Nephron progenitor cell (in vitro differentiated cells): ENCODE measurements around the gene UACA.

ENCODE experiments used
- DNase-seq: peaks from one replicate; pipeline ENCODE4 v3.0.0; 2021
- H3K27ac Mint-ChIP-seq: 2 replicates; pipeline ENCODE4 v1.8.0; 2021; ENCODE audit warnings: mild to moderate bottlenecking, moderate library complexity, mixed read lengths
- H3K27me3 Mint-ChIP-seq: 2 replicates; pipeline ENCODE4 v1.8.0; 2021; ENCODE audit warnings: mild to moderate bottlenecking, low read depth, mixed read lengths; ENCODE audit not compliant: poor library complexity
- H3K36me3 Mint-ChIP-seq: 2 replicates; pipeline ENCODE4 v1.8.0; 2021; ENCODE audit warnings: low read depth, mixed read lengths
- H3K4me1 Mint-ChIP-seq: 2 replicates; pipeline ENCODE4 v1.8.0; 2021; ENCODE audit warnings: mixed read lengths
- H3K4me3 Mint-ChIP-seq: 2 replicates; pipeline ENCODE4 v1.8.0; 2021; ENCODE audit warnings: mild to moderate bottlenecking, moderate library complexity, mixed read lengths
- H3K9me3 Mint-ChIP-seq: 2 replicates; pipeline ENCODE4 v1.8.0; 2021; ENCODE audit warnings: mild to moderate bottlenecking, moderate library complexity, mixed read lengths
- CTCF ChIP-seq: fragments of 200-600 bp; sonication (generic); IDR thresholded peaks from 2 replicates; pipeline ENCODE4 v1.5.0; 2021; ENCODE audit warnings: antibody characterized with exemption

UACA gene

GRCh38 chr15:70632079-70632478 is 131.3 kb downstream of the UACA start:
- Mint-ChIP-seq H3K27me3 (peaks cover 20% of the 10 kb centered on the region), H3K4me1 (peaks cover 29% of the 10 kb centered on the region), H3K36me3 (no peaks in the 10 kb centered on the region)

GRCh38 chr15:70629735-70630273 is 133.6 kb downstream of the UACA start:
- Mint-ChIP-seq H3K36me3 (no peaks in the 10 kb centered on the region), H3K4me3 (no peak overlapping the region), H3K27me3 (peaks cover 13% of the 10 kb centered on the region), H3K9me3 (no peaks in the 10 kb centered on the region), H3K4me1 (peaks cover 29% of the 10 kb centered on the region), H3K27ac (no peak overlapping the region)
- no peak for TF ChIP-seq CTCF
- DNase-seq: no peak

More at GRCh38 chr15:70632079-70632478, 131.3 kb downstream of the UACA start:
- no peak for DNase-seq
- H3K4me3 Mint-ChIP-seq: no peak overlapping the region
- no peak overlapping the region for H3K27ac Mint-ChIP-seq
- no peaks in the 10 kb centered on the region for H3K9me3 Mint-ChIP-seq
- TF ChIP-seq CTCF: no peak

- Mint-ChIP-seq H3K36me3 (no peaks in the 10 kb centered on the region), H3K9me3 (peaks cover 7% of the 10 kb centered on the region), H3K4me1 (peaks cover 29% of the 10 kb centered on the region), H3K27ac (no peak overlapping the region), H3K27me3 (peaks cover 16% of the 10 kb centered on the region), H3K4me3 (no peak overlapping the region)
- no peak for DNase-seq
- TF ChIP-seq CTCF: no peak
These were observed 134.8 kb downstream of the UACA start for GRCh38 chr15:70628549-70628896.

GRCh38 chr15:70627734-70628548 is 135.4 kb downstream of the UACA start:
- H3K9me3 Mint-ChIP-seq: peaks cover 11% of the 10 kb centered on the region
- no peak for TF ChIP-seq CTCF
- H3K4me1 Mint-ChIP-seq: peaks cover 24% of the 10 kb centered on the region
- peaks cover 16% of the 10 kb centered on the region for H3K27me3 Mint-ChIP-seq
- DNase-seq: no peak
- no peaks in the 10 kb centered on the region for H3K36me3 Mint-ChIP-seq
- H3K27ac Mint-ChIP-seq: no peak overlapping the region
- H3K4me3 Mint-ChIP-seq: no peak overlapping the region

- no peak for TF ChIP-seq CTCF
- DNase-seq: no peak
- no peaks in the 10 kb centered on the region for H3K36me3 Mint-ChIP-seq
- H3K27me3 Mint-ChIP-seq: peaks cover 19% of the 10 kb centered on the region
- peaks cover 17% of the 10 kb centered on the region for H3K9me3 Mint-ChIP-seq
- H3K4me1 Mint-ChIP-seq: peaks cover 18% of the 10 kb centered on the region
- no peak overlapping the region for H3K27ac Mint-ChIP-seq
- no peak overlapping the region for H3K4me3 Mint-ChIP-seq
These were observed 136.0 kb downstream of the UACA start for GRCh38 chr15:70627322-70627721.

GRCh38 chr15:70625438-70625837 is 137.9 kb downstream of the UACA start:
- no peaks in the 10 kb centered on the region for H3K36me3 Mint-ChIP-seq
- no peak overlapping the region for H3K4me3 Mint-ChIP-seq
- TF ChIP-seq CTCF: no peak
- no peak for DNase-seq
- H3K27me3 Mint-ChIP-seq: peaks cover 16% of the 10 kb centered on the region
- no peak overlapping the region for H3K27ac Mint-ChIP-seq
- peaks cover 34% of the 10 kb centered on the region for H3K9me3 Mint-ChIP-seq
- peaks cover 13% of the 10 kb centered on the region for H3K4me1 Mint-ChIP-seq
